ENCODE measurements around the gene PRTFDC1. TPM values are rescaled to one million over a fixed set of nuclear protein-coding genes. Genes with fewer than 3 reads are reported as not detected.

The PRTFDC1 gene
- total RNA-seq, 1 experiment from 2014 or later, result not detected

DNA sequence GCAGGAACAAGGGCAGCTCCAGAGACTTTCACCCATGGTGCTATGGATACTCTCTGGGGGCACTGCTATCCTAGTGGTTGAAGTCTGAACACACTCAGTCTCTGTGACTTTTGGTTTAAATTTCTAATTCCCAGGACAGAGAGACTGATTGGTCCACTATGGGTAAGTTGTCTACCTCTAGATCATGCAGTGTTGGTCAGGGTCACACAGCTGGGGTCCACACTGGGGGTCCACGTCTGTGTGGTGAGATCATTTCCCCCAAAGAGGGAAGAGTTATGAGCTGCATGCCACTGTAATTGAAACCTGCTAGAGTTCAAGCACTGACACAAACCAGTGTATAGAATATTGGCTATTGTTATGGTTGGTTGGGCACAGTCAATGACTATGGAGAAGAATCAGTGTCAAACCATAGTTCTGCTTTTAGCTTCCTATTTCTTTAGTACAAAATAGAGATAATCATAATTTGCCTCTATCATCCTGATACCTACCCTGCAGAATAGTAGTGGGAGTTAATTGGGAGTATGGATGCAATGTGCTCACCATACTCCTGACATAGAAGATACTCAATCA is 101.6 kb downstream of the PRTFDC1 start:
- DNase-seq (ENCODE audit: low read depth, low spot score) (no peak), ATAC-seq (no peak)
- Histone ChIP-seq H3K9ac (ENCODE audit: low read length) (no peak overlapping the region), H3K4me3 (replicated peaks in 1 of 2; ENCODE audit: low read depth in 1 of 2, low read length in 2 of 2) (no peak overlapping the region), H2AFZ (ENCODE audit: low read depth, low read length, poor library complexity, severe bottlenecking) (no peak overlapping the region), H3K4me1 (ENCODE audit: control insufficient read depth in 1 of 2, insufficient read depth in 2 of 2, low read length in 2 of 2) (peaks cover 12 to 13% of the 10 kb centered on the region in 2 experiments; a peak in 3 of 4 replicates), H3K4me2 (ENCODE audit: low read length) (no peak overlapping the region), H3K79me2 (ENCODE audit: insufficient read depth, low read length) (no peaks in the 10 kb centered on the region), H4K20me1 (ENCODE audit: insufficient read depth) (no peaks in the 10 kb centered on the region), H3K27ac (ENCODE audit: low read depth, low read length) (no peak overlapping the region), H3K9me2 (ENCODE audit: insufficient read depth) (no peaks in the 10 kb centered on the region), H3K9me3 (ENCODE audit: control insufficient read depth in 1 of 2, insufficient read depth in 1 of 2, low read depth in 1 of 2, low read length in 2 of 2) (no peaks in the 10 kb centered on the region), H3K36me3 (ENCODE audit: control insufficient read depth in 1 of 2, insufficient read depth in 2 of 2, low read length in 2 of 2) (no peaks in the 10 kb centered on the region), H3K27me3 (ENCODE audit: insufficient read depth, low read length) (no peaks in the 10 kb centered on the region)
- CTCF ChIA-PET, result no interaction called here
- TF ChIP-seq CEBPB (IDR thresholded peaks at IDR 0.05; ENCODE audit: low read depth), result no peak
- no peak for TF ChIP-seq FOSL1 (IDR thresholded peaks at IDR 0.05; ENCODE audit: low read depth)
- no peak for TF ChIP-seq SRF (IDR thresholded peaks at IDR 0.05; ENCODE audit: low read depth)
- TF ChIP-seq, protein P1, sequence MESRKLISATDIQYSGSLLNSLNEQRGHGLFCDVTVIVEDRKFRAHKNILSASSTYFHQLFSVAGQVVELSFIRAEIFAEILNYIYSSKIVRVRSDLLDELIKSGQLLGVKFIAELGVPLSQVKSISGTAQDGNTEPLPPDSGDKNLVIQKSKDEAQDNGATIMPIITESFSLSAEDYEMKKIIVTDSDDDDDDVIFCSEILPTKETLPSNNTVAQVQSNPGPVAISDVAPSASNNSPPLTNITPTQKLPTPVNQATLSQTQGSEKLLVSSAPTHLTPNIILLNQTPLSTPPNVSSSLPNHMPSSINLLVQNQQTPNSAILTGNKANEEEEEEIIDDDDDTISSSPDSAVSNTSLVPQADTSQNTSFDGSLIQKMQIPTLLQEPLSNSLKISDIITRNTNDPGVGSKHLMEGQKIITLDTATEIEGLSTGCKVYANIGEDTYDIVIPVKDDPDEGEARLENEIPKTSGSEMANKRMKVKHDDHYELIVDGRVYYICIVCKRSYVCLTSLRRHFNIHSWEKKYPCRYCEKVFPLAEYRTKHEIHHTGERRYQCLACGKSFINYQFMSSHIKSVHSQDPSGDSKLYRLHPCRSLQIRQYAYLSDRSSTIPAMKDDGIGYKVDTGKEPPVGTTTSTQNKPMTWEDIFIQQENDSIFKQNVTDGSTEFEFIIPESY (IDR thresholded peaks at IDR 0.05; ENCODE audit: extremely low read depth, insufficient replicate concordance, low read length), result no peak
- no peak for TF ChIP-seq ZNF274 (IDR thresholded peaks at IDR 0.05; ENCODE audit: low read depth, low read length)
- TF ChIP-seq CTCF (IDR thresholded peaks at IDR 0.05 in 2 of 3, conservative IDR thresholded peaks at IDR 0.05 in 1 of 3; ENCODE audit: borderline replicate concordance in 1 of 3, insufficient read depth in 1 of 3, low read depth in 2 of 3, low read length in 2 of 3), result no peak
- no peak for TF ChIP-seq SIN3A (IDR thresholded peaks at IDR 0.05; ENCODE audit: low read depth)
- no peak for TF ChIP-seq TCF7L2 (IDR thresholded peaks at IDR 0.05; ENCODE audit: borderline replicate concordance, extremely low read depth, insufficient read depth, insufficient read length)
- TF ChIP-seq EZH2phosphoT487 (IDR thresholded peaks at IDR 0.05; ENCODE audit: borderline replicate concordance), result no peak
- TF ChIP-seq EGR1 (IDR thresholded peaks at IDR 0.05; ENCODE audit: low read depth), result no peak
- BruUV-seq (replicated peaks), result no TSS peak
- POLR2A ChIA-PET, result no interaction called here
- RAD21 ChIA-PET (ENCODE audit: low non-redundant PET in 1 of 2, low total read pairs in 2 of 2, uncharacterized antibody in 2 of 2, unreplicated experiment in 2 of 2), result no interaction called here
- intact Hi-C loops (cut with micrococcal nuclease), result no loop called here

Data from HCT116 (cell line).